Psoas muscle (tissue), 8 donors: ENCODE data around the gene SLC22A12. TPM values are rescaled to one million over a fixed set of nuclear protein-coding genes. Genes with fewer than 3 reads are reported as not detected.

ENCODE experiments used
- ATAC-seq, 4 donors: fragments of 200-7000 bp; cut with Tn5 transposase; one replicate each; pipeline ENCODE4 v1.9.1; 2020; ENCODE audit warnings: moderate library complexity in 3 of 4, mild to moderate bottlenecking in 2 of 4
- DNase-seq, 2 donors: peaks; one replicate each; pipeline ENCODE4 v3.0.0-alpha.2; 2020
- H3K27ac ChIP-seq: fragments of 200-600 bp; one replicate; pipeline ENCODE4 v1.8.0; 2022
- H3K27me3 ChIP-seq, 3 donors: fragments of 200-600 bp in 1 of 3; one replicate each; pipeline versions ENCODE4 v1.6.1 to v1.8.0; 2013 to 2022; ENCODE audit warnings: low read length in 2 of 3, mild to moderate bottlenecking in 2 of 3, moderate library complexity in 1 of 3; ENCODE audit not compliant: insufficient read depth in 3 of 3
- H3K36me3 ChIP-seq, 2 donors: fragments of 200-600 bp in 1 of 2; one replicate each; pipeline versions ENCODE4 v1.6.1 to v1.8.0; 2013 to 2022; ENCODE audit warnings: low read depth in 1 of 2, mild to moderate bottlenecking in 1 of 2, moderate library complexity in 1 of 2; ENCODE audit not compliant: insufficient read depth in 1 of 2
- H3K4me1 ChIP-seq: fragments of 200-600 bp; one replicate; pipeline ENCODE4 v1.8.0; 2022
- H3K4me3 ChIP-seq: fragments of 200-600 bp; one replicate; pipeline ENCODE4 v1.8.0; 2022; ENCODE audit warnings: mild to moderate bottlenecking
- H3K9me3 ChIP-seq: fragments of 200-600 bp; one replicate; pipeline ENCODE4 v1.8.0; 2022
- WGBS, 3 donors: extraction: QIAGEN DNeasy Blood & Tissue Kit; methylation state at CpG; one replicate each; pipeline versions ENCODE4 v1.1.6 to v1.1.7; 2013; 5-methylcytosine and 5-hydroxymethylcytosine counted together
- intact Hi-C, 2 donors: fragments of 100-400 bp; cut with DNase I; formaldehyde crosslinking; loops; one replicate each; pipeline versions ENCODE4 v1.11.0 to v1.14.2; 2022
- polyA plus RNA-seq, 3 donors: library from polyadenylated mRNA; stranded (reverse); fragments of 200-250 nt; gene quantifications; one replicate each; pipeline ENCODE4 v1.2.3, GENCODE V29; 2013
- total RNA-seq, 4 donors: library from RNA; stranded (reverse); fragmentation: NEBNext Ultra II Directional in 2 of 4; extraction: Animal tissue kit (Norgen Biotek cat#: 25700) in 2 of 4; gene quantifications; one replicate each; pipeline versions ENCODE4 v1.2.1 to v1.2.4, GENCODE V29; 2021 to 2023
- TF ChIP-seq, protein P1 (sequence below): fragments of 200-600 bp; IDR thresholded peaks from one replicate; pipeline ENCODE4 v1.8.0; 2022; ENCODE audit warnings: antibody characterized with exemption
- donor health status: healthy with polysubstance abuse.
- donor health status: DM: no; HTN: no; CAD: no; lungs with moderate emphysema.
- donor health status: Bipolar disorder and iron deficiency.
- donor health status: healthy.
- donor health status: DM: yes; HTN: yes; CAD: no.
- donor health status: DM: no; HTN: no; CAD: no.
- donor health status: DM: no; HTN: no; CAD: no.
- donor health status: DM: yes; HTN: yes; CAD: no.

The SLC22A12 gene
- total and polyA plus RNA-seq, 7 donors = not detected

DNA sequence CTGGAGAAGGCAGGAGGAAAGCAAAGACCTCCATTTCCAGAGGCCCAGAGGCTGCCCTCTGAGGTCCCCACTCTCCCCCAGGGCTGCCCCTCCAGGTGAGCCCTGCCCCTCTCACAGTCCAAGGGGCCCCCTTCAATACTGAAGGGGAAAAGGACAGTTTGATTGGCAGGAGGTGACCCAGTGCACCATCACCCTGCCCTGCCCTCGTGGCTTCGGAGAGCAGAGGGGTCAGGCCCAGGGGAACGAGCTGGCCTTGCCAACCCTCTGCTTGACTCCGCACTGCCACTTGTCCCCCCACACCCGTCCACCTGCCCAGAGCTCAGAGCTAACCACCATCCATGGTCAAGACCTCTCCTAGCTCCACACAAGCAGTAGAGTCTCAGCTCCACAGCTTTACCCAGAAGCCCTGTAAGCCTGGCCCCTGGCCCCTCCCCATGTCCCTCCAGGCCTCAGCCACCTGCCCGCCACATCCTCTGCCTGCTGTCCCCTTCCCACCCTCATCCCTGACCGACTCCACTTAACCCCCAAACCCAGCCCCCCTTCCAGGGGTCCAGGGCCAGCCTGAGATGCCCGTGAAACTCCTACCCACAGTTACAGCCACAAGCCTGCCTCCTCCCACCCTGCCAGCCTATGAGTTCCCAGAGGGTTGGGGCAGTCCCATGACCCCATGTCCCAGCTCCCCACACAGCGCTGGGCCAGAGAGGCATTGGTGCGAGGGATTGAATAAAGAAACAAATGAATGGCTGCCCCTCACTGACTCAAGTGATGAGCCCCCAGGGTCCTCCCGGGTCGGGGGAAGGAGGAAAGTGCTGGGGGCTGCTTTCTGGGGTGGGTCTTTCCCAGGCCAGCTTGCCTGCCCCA lies 10.8 kb downstream of the SLC22A12 start:
- DNase-seq (peak in 1 of 2 donors; percentile 38), ATAC-seq (no peak)
- no peaks in the 10 kb centered on the region for H3K9me3 ChIP-seq
- H3K4me1 ChIP-seq = no peaks in the 10 kb centered on the region
- no peak overlapping the region for H3K4me3 ChIP-seq
- 78 to 81% (median 80%) methylated on average over 12 of the region's 12 CpGs for WGBS, 3 donors
- H3K36me3 ChIP-seq = no peaks in the 10 kb centered on the region
- peaks cover 0 to 10% (median 2%) of the 10 kb centered on the region in 3 donors for H3K27me3 ChIP-seq
- H3K27ac ChIP-seq = no peak overlapping the region
- intact Hi-C loops = no loop called here
- TF ChIP-seq, protein P1, sequence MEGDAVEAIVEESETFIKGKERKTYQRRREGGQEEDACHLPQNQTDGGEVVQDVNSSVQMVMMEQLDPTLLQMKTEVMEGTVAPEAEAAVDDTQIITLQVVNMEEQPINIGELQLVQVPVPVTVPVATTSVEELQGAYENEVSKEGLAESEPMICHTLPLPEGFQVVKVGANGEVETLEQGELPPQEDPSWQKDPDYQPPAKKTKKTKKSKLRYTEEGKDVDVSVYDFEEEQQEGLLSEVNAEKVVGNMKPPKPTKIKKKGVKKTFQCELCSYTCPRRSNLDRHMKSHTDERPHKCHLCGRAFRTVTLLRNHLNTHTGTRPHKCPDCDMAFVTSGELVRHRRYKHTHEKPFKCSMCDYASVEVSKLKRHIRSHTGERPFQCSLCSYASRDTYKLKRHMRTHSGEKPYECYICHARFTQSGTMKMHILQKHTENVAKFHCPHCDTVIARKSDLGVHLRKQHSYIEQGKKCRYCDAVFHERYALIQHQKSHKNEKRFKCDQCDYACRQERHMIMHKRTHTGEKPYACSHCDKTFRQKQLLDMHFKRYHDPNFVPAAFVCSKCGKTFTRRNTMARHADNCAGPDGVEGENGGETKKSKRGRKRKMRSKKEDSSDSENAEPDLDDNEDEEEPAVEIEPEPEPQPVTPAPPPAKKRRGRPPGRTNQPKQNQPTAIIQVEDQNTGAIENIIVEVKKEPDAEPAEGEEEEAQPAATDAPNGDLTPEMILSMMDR = no peak

DNA sequence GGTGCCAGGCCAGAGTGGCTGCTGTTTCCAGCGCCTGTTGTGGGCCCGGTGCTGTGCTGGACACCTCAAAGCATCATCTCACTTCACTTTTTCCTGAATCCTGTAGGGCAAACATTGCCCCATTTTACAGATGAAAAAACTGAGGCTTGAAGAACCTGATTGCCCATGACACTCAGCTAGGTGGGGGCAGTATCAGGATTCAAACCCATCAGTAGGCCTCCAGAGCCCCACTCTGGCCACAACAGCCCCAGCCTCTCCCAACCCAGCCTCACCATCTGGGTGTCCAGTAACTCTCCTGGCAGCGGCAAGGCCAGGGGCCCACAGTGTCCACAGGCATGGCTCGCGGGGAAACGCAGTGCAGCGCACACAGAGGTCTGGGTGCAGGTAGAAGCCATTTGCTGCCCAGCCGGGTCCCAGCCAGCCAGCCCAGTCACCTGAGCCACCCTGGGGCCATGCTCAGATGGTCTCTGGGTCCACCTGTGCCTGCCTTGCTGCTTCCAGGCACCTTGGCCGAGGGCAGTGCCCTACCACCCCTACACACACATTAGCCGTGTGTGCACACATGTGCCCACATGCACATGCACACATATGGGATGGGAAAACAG lies 11.5 kb downstream of the SLC22A12 start:
- WGBS, 3 donors = 91 to 92% (median 92%) methylated on average over 9 to 10 of the region's 10 CpGs

DNA sequence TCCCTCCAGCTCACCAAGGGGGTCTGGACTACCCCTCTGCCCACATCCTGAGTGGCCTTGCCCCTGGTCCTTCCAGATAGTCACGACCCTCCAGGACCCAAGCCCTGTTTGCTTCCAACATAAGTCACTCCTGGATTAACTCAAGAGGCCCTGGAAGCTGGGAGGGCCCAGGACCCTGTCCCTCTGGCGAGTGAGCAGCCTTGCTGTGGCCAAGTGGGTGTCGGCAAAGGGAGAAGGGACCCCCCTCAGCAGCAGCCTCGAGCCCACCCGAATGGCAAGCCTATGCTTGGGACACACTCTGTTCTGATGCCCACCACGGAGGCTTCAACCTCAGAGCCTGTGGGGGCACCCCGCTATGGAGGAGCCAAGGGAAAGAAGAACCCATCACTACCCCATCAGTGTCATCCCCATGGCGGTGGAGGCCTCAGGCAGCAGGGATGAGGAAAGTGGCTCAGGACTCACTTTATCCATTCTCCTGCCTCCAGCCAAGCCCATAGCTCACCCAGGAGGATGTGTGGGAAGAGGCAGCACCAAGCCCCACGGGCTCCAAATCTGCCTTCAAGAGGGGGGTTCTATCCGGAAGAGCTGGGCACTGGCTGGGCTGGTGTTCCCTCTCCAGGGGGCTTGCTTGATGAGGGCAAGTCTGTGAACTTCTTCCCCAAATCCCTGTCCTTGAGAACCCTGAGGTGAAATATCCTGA lies 12.5 kb downstream of the SLC22A12 start:
- ATAC-seq (no peak), DNase-seq (no peak)
- Histone ChIP-seq H3K27ac (no peak overlapping the region), H3K4me1 (no peaks in the 10 kb centered on the region), H3K36me3 (no peaks in the 10 kb centered on the region), H3K9me3 (no peaks in the 10 kb centered on the region), H3K4me3 (no peak overlapping the region), H3K27me3 (peaks cover 0 to 20% (median 4%) of the 10 kb centered on the region in 3 donors)
- WGBS, 3 donors = 78 to 90% (median 82%) methylated on average over 10 of the region's 10 CpGs
- intact Hi-C loops = no loop called here
- TF ChIP-seq, protein P1 = no peak

More for the DNA sequence above, 11.5 kb downstream of the SLC22A12 start:
- Histone ChIP-seq H3K27me3 (peaks cover 0 to 16% (median 4%) of the 10 kb centered on the region in 3 donors), H3K36me3 (no peaks in the 10 kb centered on the region), H3K4me1 (no peaks in the 10 kb centered on the region), H3K9me3 (no peaks in the 10 kb centered on the region), H3K27ac (no peak overlapping the region), H3K4me3 (no peak overlapping the region)
- ATAC-seq = no peak
- TF ChIP-seq, protein P1 = no peak
- peak in 1 of 2 donors; percentile 44 for DNase-seq
- intact Hi-C loops = no loop called here

DNA sequence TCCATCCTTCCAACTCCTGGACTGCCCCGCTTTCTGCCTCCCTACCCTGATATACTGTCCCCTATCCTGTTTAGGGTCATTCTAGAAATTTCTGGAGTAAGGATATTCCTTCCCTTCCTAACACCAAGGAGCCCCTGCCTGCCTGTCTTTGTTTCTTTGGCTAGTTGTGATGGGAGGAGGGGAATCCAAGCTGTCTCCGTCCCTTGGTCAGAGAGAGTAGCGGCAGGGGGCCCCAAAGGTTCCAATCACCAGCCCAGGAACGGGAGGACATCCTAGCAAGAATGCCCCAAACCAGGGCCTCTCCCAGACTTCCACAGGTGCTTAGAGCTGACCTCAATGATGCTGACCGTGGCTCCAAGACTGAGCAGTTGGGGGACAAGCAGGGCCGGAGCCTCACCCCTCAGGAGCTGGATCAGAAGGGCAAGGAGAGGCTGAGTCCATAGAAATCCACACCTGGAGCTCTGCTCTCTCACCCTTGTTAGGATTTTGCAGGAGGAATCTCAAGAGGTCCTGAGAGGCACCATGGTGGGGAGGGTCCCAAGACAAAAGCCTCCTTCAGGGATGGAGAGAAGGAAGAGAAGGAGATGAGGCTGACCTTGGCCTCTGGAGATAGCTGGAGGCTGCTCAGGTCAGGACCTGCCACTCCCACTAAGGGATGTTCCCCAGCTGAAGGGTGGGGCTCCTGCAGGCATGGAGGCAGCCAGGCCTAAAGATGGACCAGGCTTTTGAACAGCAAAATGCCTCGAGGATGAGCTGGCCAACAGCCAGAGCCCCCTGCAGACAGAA lies 13.6 kb downstream of the SLC22A12 start:
- intact Hi-C loops = no loop called here
- Histone ChIP-seq H3K4me1 (no peaks in the 10 kb centered on the region), H3K27me3 (peaks cover 0 to 20% (median 4%) of the 10 kb centered on the region in 3 donors), H3K4me3 (no peak overlapping the region), H3K27ac (no peak overlapping the region), H3K36me3 (no peaks in the 10 kb centered on the region), H3K9me3 (no peaks in the 10 kb centered on the region)
- TF ChIP-seq, protein P1 = no peak
- DNase-seq = no peak
- ATAC-seq = no peak
- 70 to 72% (median 71%) methylated on average over 7 of the region's 7 CpGs for WGBS, 3 donors
